CD8-positive, alpha-beta memory T cell (primary cell): ENCODE data around the gene TMEM9. TPM values are rescaled to one million over a fixed set of nuclear protein-coding genes. Genes with fewer than 3 reads are reported as not detected.

Experiments used
- CTCF ChIA-PET: fragments of 350-600 bp; sonication (Branson Sonifier 250); formaldehyde crosslinking; loops from one replicate; lab custom pipeline; 2021; ENCODE audit warnings: antibody characterized with exemption; lab: Charles Lee
- POLR2A ChIA-PET: fragments of 350-600 bp; sonication (Branson Sonifier 250); formaldehyde crosslinking; loops from one replicate; lab custom pipeline; 2021; ENCODE audit warnings: antibody characterized with exemption; lab: Charles Lee
- DNase-seq, 5 donors: peaks; one replicate each; pipeline versions ENCODE4 v3.0.0 to v3.0.0-alpha.2; 2020 to 2022; ENCODE audit warnings: mixed read lengths in 1 of 5
- H3K27ac ChIP-seq: one replicate; pipeline ENCODE4 v1.7.0; 2013; ENCODE audit warnings: low read depth, mild to moderate bottlenecking, low read length, moderate library complexity
- H3K27me3 ChIP-seq: 2 replicates; pipeline ENCODE4 v1.7.0; 2013; ENCODE audit warnings: low read length, mild to moderate bottlenecking; ENCODE audit not compliant: insufficient read depth, poor library complexity, severe bottlenecking
- H3K36me3 ChIP-seq: 2 replicates; pipeline ENCODE4 v1.7.0; 2013; ENCODE audit warnings: mild to moderate bottlenecking, low read length, moderate library complexity; ENCODE audit not compliant: insufficient read depth
- H3K4me1 ChIP-seq: 2 replicates; pipeline ENCODE4 v1.7.0; 2013; ENCODE audit warnings: mild to moderate bottlenecking, low read length, moderate library complexity; ENCODE audit not compliant: insufficient read depth
- H3K4me3 ChIP-seq: 2 replicates; pipeline ENCODE4 v1.7.0; 2013; ENCODE audit warnings: mild to moderate bottlenecking, low read length
- H3K9me3 ChIP-seq: 2 replicates; pipeline ENCODE4 v1.7.0; 2013; ENCODE audit warnings: mild to moderate bottlenecking, low read length
- H3K27ac Mint-ChIP-seq, 8 donors: one replicate each; pipeline ENCODE4 v1.8.0; 2020 to 2021; ENCODE audit warnings: mixed read lengths in 8 of 8, mild to moderate bottlenecking in 6 of 8, inconsistent platforms in 3 of 8, moderate library complexity in 3 of 8
- H3K27me3 Mint-ChIP-seq, 2 donors: one replicate each; pipeline ENCODE4 v1.8.0; 2020 to 2021; ENCODE audit warnings: mixed read lengths in 2 of 2, mild to moderate bottlenecking in 1 of 2, moderate library complexity in 1 of 2
- H3K36me3 Mint-ChIP-seq, 3 donors: one replicate each; pipeline ENCODE4 v1.8.0; 2020 to 2021; ENCODE audit warnings: mixed read lengths in 3 of 3, inconsistent platforms in 1 of 3, mild to moderate bottlenecking in 1 of 3
- H3K4me1 Mint-ChIP-seq, 3 donors: one replicate each; pipeline ENCODE4 v1.8.0; 2020 to 2021; ENCODE audit warnings: mixed read lengths in 3 of 3, inconsistent platforms in 1 of 3, mild to moderate bottlenecking in 1 of 3
- H3K4me3 Mint-ChIP-seq, 7 donors: one replicate each; pipeline ENCODE4 v1.8.0; 2020 to 2021; ENCODE audit warnings: mixed read lengths in 7 of 7, mild to moderate bottlenecking in 6 of 7, moderate library complexity in 4 of 7, inconsistent platforms in 2 of 7
- H3K9me3 Mint-ChIP-seq, 5 donors: one replicate each; pipeline ENCODE4 v1.8.0; 2020 to 2022; ENCODE audit warnings: mixed read lengths in 5 of 5, mild to moderate bottlenecking in 3 of 5, moderate library complexity in 2 of 5, inconsistent platforms in 1 of 5
- polyA plus RNA-seq: library from polyadenylated mRNA; unstranded; fragments of 300-500 nt; fragmentation: Illumina TruSeq; gene quantifications from one replicate; pipeline ENCODE4 v1.2.3, GENCODE V29; 2021
- total RNA-seq, 2 experiments: library from RNA; stranded (reverse); gene quantifications; one replicate each; pipeline ENCODE4 v1.2.3, GENCODE V29; 2021

The TMEM9 gene
- total and polyA plus RNA-seq, 3 experiments from 2014 or later, result 16.3 to 32.8 (median 17.1) TPM

GRCh38 chr1:201180901-201181300 lies 26.6 kb upstream of the TMEM9 start:
- peaks cover 0 to 17% (median 1%) of the 10 kb centered on the region in 3 donors for H3K36me3 Mint-ChIP-seq
- no peak overlapping the region for H3K27ac Mint-ChIP-seq
- no peak for DNase-seq
- CTCF ChIA-PET, result interaction anchor here (1.0 kb wide), 1 partner anchor 9 kb away, joined by 3 read pairs; no protein-coding TSS in a partner anchor
- POLR2A ChIA-PET, result no interaction called here
- Histone ChIP-seq H3K27ac (no peak overlapping the region), H3K36me3 (no peaks in the 10 kb centered on the region), H3K9me3 (no peaks in the 10 kb centered on the region), H3K27me3 (no peaks in the 10 kb centered on the region), H3K4me1 (no peaks in the 10 kb centered on the region), H3K4me3 (no peak overlapping the region)
- H3K4me1 Mint-ChIP-seq, result no peaks in the 10 kb centered on the region
- H3K4me3 Mint-ChIP-seq, result no peak overlapping the region
- H3K9me3 Mint-ChIP-seq, result peaks cover 0 to 7% (median 0%) of the 10 kb centered on the region in 5 donors
- peaks cover 14 to 53% of the 10 kb centered on the region in 2 donors for H3K27me3 Mint-ChIP-seq

- ChIA-PET CTCF (interaction anchor here (1.0 kb wide), 1 partner anchor 9 kb away, joined by 3 read pairs; no protein-coding TSS in a partner anchor), POLR2A (no interaction called here)
- Histone ChIP-seq H3K4me1 (no peaks in the 10 kb centered on the region), H3K27me3 (no peaks in the 10 kb centered on the region), H3K27ac (no peak overlapping the region), H3K36me3 (no peaks in the 10 kb centered on the region), H3K9me3 (no peaks in the 10 kb centered on the region), H3K4me3 (no peak overlapping the region)
- H3K27me3 Mint-ChIP-seq, result peaks cover 14 to 53% of the 10 kb centered on the region in 2 donors
- no peaks in the 10 kb centered on the region for H3K4me1 Mint-ChIP-seq
- peaks cover 0 to 7% (median 0%) of the 10 kb centered on the region in 5 donors for H3K9me3 Mint-ChIP-seq
- no peak overlapping the region for H3K4me3 Mint-ChIP-seq
- peaks cover 0 to 17% (median 1%) of the 10 kb centered on the region in 3 donors for H3K36me3 Mint-ChIP-seq
- no peak for DNase-seq
- H3K27ac Mint-ChIP-seq, result no peak overlapping the region
Observed at GRCh38 chr1:201180141-201180540, 25.9 kb upstream of the TMEM9 start.

GRCh38 chr1:201178718-201179117 lies 24.4 kb upstream of the TMEM9 start:
- Histone ChIP-seq H3K27me3 (no peaks in the 10 kb centered on the region), H3K9me3 (no peaks in the 10 kb centered on the region), H3K4me1 (no peaks in the 10 kb centered on the region), H3K36me3 (no peaks in the 10 kb centered on the region), H3K4me3 (no peak overlapping the region), H3K27ac (no peak overlapping the region)
- peak overlapping the region in 1 of 8 donors; percentile 44 for H3K27ac Mint-ChIP-seq
- H3K4me1 Mint-ChIP-seq, result no peaks in the 10 kb centered on the region
- DNase-seq, result no peak
- peaks cover 0 to 7% (median 0%) of the 10 kb centered on the region in 5 donors for H3K9me3 Mint-ChIP-seq
- ChIA-PET POLR2A (no interaction called here), CTCF (no interaction called here)
- peaks cover 0 to 17% (median 1%) of the 10 kb centered on the region in 3 donors for H3K36me3 Mint-ChIP-seq
- H3K4me3 Mint-ChIP-seq, result no peak overlapping the region
- peaks cover 9 to 43% of the 10 kb centered on the region in 2 donors for H3K27me3 Mint-ChIP-seq

GRCh38 chr1:201176940-201177339 lies 22.7 kb upstream of the TMEM9 start:
- no peak for DNase-seq
- Histone ChIP-seq H3K4me1 (no peaks in the 10 kb centered on the region), H3K36me3 (no peaks in the 10 kb centered on the region), H3K4me3 (no peak overlapping the region), H3K27ac (no peak overlapping the region), H3K9me3 (no peaks in the 10 kb centered on the region), H3K27me3 (no peaks in the 10 kb centered on the region)
- no peak overlapping the region for H3K4me3 Mint-ChIP-seq
- H3K9me3 Mint-ChIP-seq, result peaks cover 0 to 7% (median 0%) of the 10 kb centered on the region in 5 donors
- ChIA-PET CTCF (no interaction called here), POLR2A (no interaction called here)
- peaks cover under 1 to 2% (median 2%) of the 10 kb centered on the region in 3 donors for H3K4me1 Mint-ChIP-seq
- H3K27ac Mint-ChIP-seq, result no peak overlapping the region
- peaks cover 0 to 17% (median 3%) of the 10 kb centered on the region in 3 donors for H3K36me3 Mint-ChIP-seq
- H3K27me3 Mint-ChIP-seq, result peaks cover 12 to 40% of the 10 kb centered on the region in 2 donors

- CTCF ChIA-PET, result no interaction called here
- Histone ChIP-seq H3K4me1 (no peaks in the 10 kb centered on the region), H3K36me3 (no peaks in the 10 kb centered on the region), H3K27me3 (no peaks in the 10 kb centered on the region), H3K27ac (no peak overlapping the region), H3K4me3 (no peak overlapping the region), H3K9me3 (no peaks in the 10 kb centered on the region)
- no peak for DNase-seq
- POLR2A ChIA-PET, result no interaction called here
- Mint-ChIP-seq H3K27me3 (peaks cover 11 to 33% of the 10 kb centered on the region in 2 donors), H3K4me1 (peaks cover 7 to 9% (median 8%) of the 10 kb centered on the region in 3 donors), H3K4me3 (no peak overlapping the region), H3K27ac (no peak overlapping the region), H3K36me3 (peaks cover 0 to 17% (median 3%) of the 10 kb centered on the region in 3 donors), H3K9me3 (peaks cover 0 to 7% (median 0%) of the 10 kb centered on the region in 5 donors)
Observed at GRCh38 chr1:201175820-201176500, 21.7 kb upstream of the TMEM9 start.

- H3K36me3 Mint-ChIP-seq, result peaks cover 1 to 10% (median 1%) of the 10 kb centered on the region in 3 donors
- H3K27me3 Mint-ChIP-seq, result peaks cover 8 to 16% of the 10 kb centered on the region in 2 donors
- Histone ChIP-seq H3K36me3 (no peaks in the 10 kb centered on the region), H3K27me3 (no peaks in the 10 kb centered on the region), H3K9me3 (no peaks in the 10 kb centered on the region), H3K27ac (no peak overlapping the region), H3K4me1 (no peaks in the 10 kb centered on the region), H3K4me3 (no peak overlapping the region)
- H3K4me3 Mint-ChIP-seq, result peak overlapping the region in 1 of 7 donors; percentile 79
- H3K4me1 Mint-ChIP-seq, result peaks cover 11 to 19% (median 14%) of the 10 kb centered on the region in 3 donors
- peaks cover 0 to 1% (median 0%) of the 10 kb centered on the region in 5 donors for H3K9me3 Mint-ChIP-seq
- POLR2A ChIA-PET, result no interaction called here
- no peak for DNase-seq
- peak overlapping the region in 1 of 8 donors; percentile 31 for H3K27ac Mint-ChIP-seq
- CTCF ChIA-PET, result no interaction called here
Observed at GRCh38 chr1:201173736-201174135, 19.5 kb upstream of the TMEM9 start.

- H3K4me1 Mint-ChIP-seq, result peaks cover 11 to 19% (median 14%) of the 10 kb centered on the region in 3 donors
- Histone ChIP-seq H3K36me3 (no peaks in the 10 kb centered on the region), H3K27me3 (no peaks in the 10 kb centered on the region), H3K4me1 (no peaks in the 10 kb centered on the region), H3K9me3 (no peaks in the 10 kb centered on the region), H3K27ac (no peak overlapping the region), H3K4me3 (no peak overlapping the region)
- H3K36me3 Mint-ChIP-seq, result peaks cover 1 to 6% (median 1%) of the 10 kb centered on the region in 3 donors
- ChIA-PET CTCF (no interaction called here), POLR2A (no interaction called here)
- peak overlapping the region in 2 of 8 donors; percentile 12 to 57 for H3K27ac Mint-ChIP-seq
- H3K27me3 Mint-ChIP-seq, result peaks cover 8 to 12% of the 10 kb centered on the region in 2 donors
- no peak for DNase-seq
- H3K4me3 Mint-ChIP-seq, result peak overlapping the region in 5 of 7 donors; percentile 17 to 79 (median 41)
- H3K9me3 Mint-ChIP-seq, result no peaks in the 10 kb centered on the region
Observed at GRCh38 chr1:201172999-201173610, 18.8 kb upstream of the TMEM9 start.

GRCh38 chr1:201172326-201172725 lies 18.1 kb upstream of the TMEM9 start:
- Histone ChIP-seq H3K4me1 (no peaks in the 10 kb centered on the region), H3K4me3 (no peak overlapping the region), H3K36me3 (no peaks in the 10 kb centered on the region), H3K9me3 (no peaks in the 10 kb centered on the region), H3K27ac (no peak overlapping the region), H3K27me3 (no peaks in the 10 kb centered on the region)
- peaks cover 11 to 19% (median 14%) of the 10 kb centered on the region in 3 donors for H3K4me1 Mint-ChIP-seq
- H3K27ac Mint-ChIP-seq, result no peak overlapping the region
- no peak for DNase-seq
- POLR2A ChIA-PET, result interaction anchor here (1.0 kb wide), 1 partner anchor 17 kb away, joined by 3 read pairs; no protein-coding TSS in a partner anchor
- peaks cover 0 to 1% (median 1%) of the 10 kb centered on the region in 3 donors for H3K36me3 Mint-ChIP-seq
- no peaks in the 10 kb centered on the region for H3K9me3 Mint-ChIP-seq
- peaks cover 5 to 7% of the 10 kb centered on the region in 2 donors for H3K27me3 Mint-ChIP-seq
- H3K4me3 Mint-ChIP-seq, result peak overlapping the region in 4 of 7 donors; percentile 85 to 90 (median 88)
- CTCF ChIA-PET, result interaction anchor here (2.9 kb wide), 1 partner anchor 14 kb away, joined by 10 read pairs; no protein-coding TSS in a partner anchor
